Measurements from ENCODE around the gene DNAH2. TPM values are rescaled to one million over a fixed set of nuclear protein-coding genes. Genes with fewer than 3 reads are reported as not detected.

The DNAH2 gene, protein sequence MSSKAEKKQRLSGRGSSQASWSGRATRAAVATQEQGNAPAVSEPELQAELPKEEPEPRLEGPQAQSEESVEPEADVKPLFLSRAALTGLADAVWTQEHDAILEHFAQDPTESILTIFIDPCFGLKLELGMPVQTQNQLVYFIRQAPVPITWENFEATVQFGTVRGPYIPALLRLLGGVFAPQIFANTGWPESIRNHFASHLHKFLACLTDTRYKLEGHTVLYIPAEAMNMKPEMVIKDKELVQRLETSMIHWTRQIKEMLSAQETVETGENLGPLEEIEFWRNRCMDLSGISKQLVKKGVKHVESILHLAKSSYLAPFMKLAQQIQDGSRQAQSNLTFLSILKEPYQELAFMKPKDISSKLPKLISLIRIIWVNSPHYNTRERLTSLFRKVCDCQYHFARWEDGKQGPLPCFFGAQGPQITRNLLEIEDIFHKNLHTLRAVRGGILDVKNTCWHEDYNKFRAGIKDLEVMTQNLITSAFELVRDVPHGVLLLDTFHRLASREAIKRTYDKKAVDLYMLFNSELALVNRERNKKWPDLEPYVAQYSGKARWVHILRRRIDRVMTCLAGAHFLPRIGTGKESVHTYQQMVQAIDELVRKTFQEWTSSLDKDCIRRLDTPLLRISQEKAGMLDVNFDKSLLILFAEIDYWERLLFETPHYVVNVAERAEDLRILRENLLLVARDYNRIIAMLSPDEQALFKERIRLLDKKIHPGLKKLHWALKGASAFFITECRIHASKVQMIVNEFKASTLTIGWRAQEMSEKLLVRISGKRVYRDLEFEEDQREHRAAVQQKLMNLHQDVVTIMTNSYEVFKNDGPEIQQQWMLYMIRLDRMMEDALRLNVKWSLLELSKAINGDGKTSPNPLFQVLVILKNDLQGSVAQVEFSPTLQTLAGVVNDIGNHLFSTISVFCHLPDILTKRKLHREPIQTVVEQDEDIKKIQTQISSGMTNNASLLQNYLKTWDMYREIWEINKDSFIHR (N-terminal part only)
- total RNA-seq: under 0.01 and 0.21 TPM in 2 replicates

GRCh38 chr17:7716901-7717755 is at the start of gene DNAH2:
DNAH2 (plus strand) TSS chr17:7717744; CDS start chr17:7719735, 1,991 bp downstream.

GRCh38 chr17:7687072-7687907 is 30.3 kb upstream of the DNAH2 start, which contains the start of gene TP53:
TP53 (minus strand) TSS chr17:7687490; CDS start chr17:7676594, 10,896 bp downstream.

GRCh38 chr17:7687908-7688807 is 29.4 kb upstream of the DNAH2 start, which contains the start of gene WRAP53:
WRAP53 (plus strand) TSS chr17:7688477; CDS start chr17:7688649, 172 bp downstream.

GRCh38 chr17:7704601-7705268 is 12.8 kb upstream of the DNAH2 start, which contains the start of gene EFNB3:
EFNB3 (plus strand) TSS chr17:7705202; CDS start chr17:7705599, 397 bp downstream.

GRCh38 chr17:7833795-7834541 is 116.4 kb downstream of the DNAH2 start, which contains the start of gene KDM6B:
KDM6B (plus strand) TSS chr17:7834217; CDS start chr17:7845555, 11,338 bp downstream.

GRCh38 chr17:7854851-7855659 is 137.5 kb downstream of the DNAH2 start, which contains the start of gene TMEM88:
TMEM88 (plus strand) TSS chr17:7855066; CDS start chr17:7855075, 9 bp downstream.

GRCh38 chr17:7856811-7857712 is 139.5 kb downstream of the DNAH2 start, which contains the start of gene NAA38:
NAA38 (minus strand) TSS chr17:7857559; CDS start chr17:7857463, 96 bp downstream.

DNA sequence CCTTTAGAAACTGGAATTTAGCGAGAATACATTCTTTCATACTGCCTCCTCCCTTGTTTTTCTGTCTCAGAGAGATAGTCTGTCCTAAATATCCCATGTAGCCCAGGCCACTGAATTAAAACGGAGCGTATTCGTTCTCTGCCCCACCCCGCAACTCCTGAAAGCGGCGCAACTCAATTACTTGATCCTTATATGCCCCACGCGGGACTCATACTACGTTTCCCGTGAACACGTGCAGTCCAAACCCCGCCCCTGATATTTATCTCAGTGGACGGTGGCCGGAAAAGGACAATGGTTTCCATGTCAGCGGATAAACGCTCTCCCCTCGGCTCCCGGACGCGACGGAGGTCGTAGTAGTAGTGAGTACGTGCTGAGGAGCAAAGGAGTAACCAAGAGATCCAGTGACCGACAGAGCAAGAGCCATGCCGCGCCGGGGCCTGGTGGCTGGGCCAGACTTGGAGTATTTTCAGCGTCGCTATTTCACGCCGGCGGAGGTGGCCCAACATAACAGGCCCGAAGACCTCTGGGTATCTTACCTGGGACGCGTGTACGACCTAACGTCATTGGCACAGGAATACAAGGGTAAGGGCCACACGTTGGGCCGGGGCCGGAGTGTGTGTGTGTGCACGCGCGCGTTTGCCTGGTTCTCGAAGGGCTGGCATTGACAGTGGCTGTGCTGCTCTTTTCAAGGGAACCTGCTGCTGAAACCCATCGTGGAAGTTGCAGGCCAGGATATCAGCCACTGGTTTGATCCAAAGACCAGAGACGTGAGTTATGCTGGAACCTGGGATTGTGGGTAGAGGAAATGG is 140.4 kb downstream of the DNAH2 start, which contains the start of gene CYB5D1:
Gene CYB5D1 (plus strand): TSS at position 291 of the 809 bp plus-strand sequence. CDS start 132 bp downstream, at position 423.

Other genes starting within 250 kb of the DNAH2 start
- gene ZBTB4, start 238.1 kb upstream of the DNAH2 start, total RNA-seq: 17.4 and 37.4 TPM in 2 replicates
- gene SLC35G6, start 236.3 kb upstream of the DNAH2 start, total RNA-seq: not detected in 2 replicates
- gene POLR2A, start 233.4 kb upstream of the DNAH2 start, total RNA-seq: 75.9 and 140 TPM in 2 replicates
- gene TNFSF12, start 168.7 kb upstream of the DNAH2 start, total RNA-seq: 0.34 and 2.5 TPM in 2 replicates
- 2.6 and 3.8 TPM in 2 replicates for gene TNFSF13, start 159.0 kb upstream of the DNAH2 start, total RNA-seq
- 76.8 and 126 TPM in 2 replicates for gene SENP3, start 155.8 kb upstream of the DNAH2 start, total RNA-seq
- gene CD68, start 138.1 kb upstream of the DNAH2 start, total RNA-seq: 8.3 and 13.7 TPM in 2 replicates
- gene MPDU1, start 133.9 kb upstream of the DNAH2 start, total RNA-seq: 31.0 and 32.5 TPM in 2 replicates
- 38.7 and 54.0 TPM in 2 replicates for gene SOX15, start 127.7 kb upstream of the DNAH2 start, total RNA-seq
- 39.1 and 51.3 TPM in 2 replicates for gene FXR2, start 102.8 kb upstream of the DNAH2 start, total RNA-seq
- gene SAT2, start 89.9 kb upstream of the DNAH2 start, total RNA-seq: 22.5 and 23.2 TPM in 2 replicates
- gene SHBG, start 87.6 kb upstream of the DNAH2 start, total RNA-seq: under 0.01 and 0.21 TPM in 2 replicates
- gene ATP1B2, start 66.8 kb upstream of the DNAH2 start, total RNA-seq: not detected in 2 replicates
- gene TP53, start 30.3 kb upstream of the DNAH2 start, total RNA-seq: 26.7 and 40.1 TPM in 2 replicates
- gene WRAP53, start 29.3 kb upstream of the DNAH2 start, total RNA-seq: 2.7 and 3.3 TPM in 2 replicates
- gene EFNB3, start 12.5 kb upstream of the DNAH2 start, total RNA-seq: under 0.01 and 0.14 TPM in 2 replicates
- gene KDM6B, start 116.5 kb downstream of the DNAH2 start, total RNA-seq: 5.5 and 35.3 TPM in 2 replicates
- gene TMEM88, start 137.3 kb downstream of the DNAH2 start, total RNA-seq: under 0.01 and 0.85 TPM in 2 replicates
- gene NAA38, start 139.8 kb downstream of the DNAH2 start, total RNA-seq: 18.2 and 27.3 TPM in 2 replicates
- gene CYB5D1, start 140.3 kb downstream of the DNAH2 start, total RNA-seq: 15.7 and 16.4 TPM in 2 replicates
- gene CHD3, start 171.0 kb downstream of the DNAH2 start, total RNA-seq: 62.2 and 167 TPM in 2 replicates
- 12.6 and 15.2 TPM in 2 replicates for gene RNF227, start 198.5 kb downstream of the DNAH2 start, total RNA-seq
- gene KCNAB3, start 212.1 kb downstream of the DNAH2 start, total RNA-seq: under 0.01 and 0.21 TPM in 2 replicates
- gene TRAPPC1, start 214.2 kb downstream of the DNAH2 start, total RNA-seq: 26.7 and 47.7 TPM in 2 replicates
- gene CNTROB, start 214.5 kb downstream of the DNAH2 start, total RNA-seq: 12.0 and 18.7 TPM in 2 replicates

Measured in nasal cavity respiratory epithelium epithelial cell of viscerocranial mucosa (primary cell).